Measurements from ENCODE around the gene SWAP70.
"Not testable (repeated sequence)": the region's sequence is repeated elsewhere in the genome, so short reads cannot be mapped to it uniquely, and the experiment has no call there.

Gene SWAP70

GRCh38 chr11:9692691-9693090, 28.8 kb downstream of the SWAP70 start:
- peaks cover 29% of the 10 kb centered on the region for H3K36me3 ChIP-seq (ENCODE audit: insufficient read depth, insufficient read length, low read length)
- no peak for DNase-seq (ENCODE audit: low read depth, low spot score)
- H3K4me3 ChIP-seq (ENCODE audit: insufficient read length, low read depth) = no peak overlapping the region
- H3K27me3 ChIP-seq (ENCODE audit: insufficient read depth, insufficient read length) = no peaks in the 10 kb centered on the region
- no peak overlapping the region for H3K9ac ChIP-seq (ENCODE audit: insufficient read length, low read depth)
- H3K9me3 ChIP-seq (ENCODE audit: insufficient read depth, low read length) = no peaks in the 10 kb centered on the region
- H3K4me1 ChIP-seq (ENCODE audit: insufficient read depth, insufficient read length) = no peaks in the 10 kb centered on the region
- TF ChIP-seq SUZ12 (IDR thresholded peaks at IDR 0.05; ENCODE audit: extremely low read depth, insufficient read depth, insufficient read length) (no peak), ZNF274 (IDR thresholded peaks at IDR 0.05; ENCODE audit: low read depth, low read length) (no peak), YY1 (IDR thresholded peaks at IDR 0.05; ENCODE audit: insufficient read depth, insufficient read length) (no peak)

- no peaks in the 10 kb centered on the region for H3K27me3 ChIP-seq (ENCODE audit: insufficient read depth, insufficient read length)
- no peaks in the 10 kb centered on the region for H3K9me3 ChIP-seq (ENCODE audit: insufficient read depth, low read length)
- no peak for DNase-seq (ENCODE audit: low read depth, low spot score)
- no peak overlapping the region for H3K9ac ChIP-seq (ENCODE audit: insufficient read length, low read depth)
- H3K4me1 ChIP-seq (ENCODE audit: insufficient read depth, insufficient read length) = no peaks in the 10 kb centered on the region
- TF ChIP-seq YY1 (IDR thresholded peaks at IDR 0.05; ENCODE audit: insufficient read depth, insufficient read length) = no peak
- peaks cover 31% of the 10 kb centered on the region for H3K36me3 ChIP-seq (ENCODE audit: insufficient read depth, insufficient read length, low read length)
- no peak overlapping the region for H3K4me3 ChIP-seq (ENCODE audit: insufficient read length, low read depth)
These were observed 30.1 kb downstream of the SWAP70 start for GRCh38 chr11:9693801-9694553.

- not testable (repeated sequence) for H3K4me1 ChIP-seq (ENCODE audit: insufficient read depth, insufficient read length); H3K9ac ChIP-seq (ENCODE audit: insufficient read length, low read depth); H3K4me3 ChIP-seq (ENCODE audit: insufficient read length, low read depth); H3K27me3 ChIP-seq (ENCODE audit: insufficient read depth, insufficient read length); DNase-seq (ENCODE audit: low read depth, low spot score); H3K9me3 ChIP-seq (ENCODE audit: insufficient read depth, low read length)
- peaks cover 31% of the 10 kb centered on the region for H3K36me3 ChIP-seq (ENCODE audit: insufficient read depth, insufficient read length, low read length)
These were observed 31.4 kb downstream of the SWAP70 start for GRCh38 chr11:9695228-9695627.

GRCh38 chr11:9697766-9698165, 33.9 kb downstream of the SWAP70 start:
- no peak for DNase-seq (ENCODE audit: low read depth, low spot score)
- TF ChIP-seq SUZ12 (IDR thresholded peaks at IDR 0.05; ENCODE audit: extremely low read depth, insufficient read depth, insufficient read length) = no peak
- no peak for TF ChIP-seq ZNF274 (IDR thresholded peaks at IDR 0.05; ENCODE audit: low read depth, low read length)
- TF ChIP-seq YY1 (IDR thresholded peaks at IDR 0.05; ENCODE audit: insufficient read depth, insufficient read length) = no peak
- Histone ChIP-seq H3K27me3 (ENCODE audit: insufficient read depth, insufficient read length) (no peaks in the 10 kb centered on the region), H3K4me3 (ENCODE audit: insufficient read length, low read depth) (no peak overlapping the region), H3K9ac (ENCODE audit: insufficient read length, low read depth) (no peak overlapping the region), H3K9me3 (ENCODE audit: insufficient read depth, low read length) (no peaks in the 10 kb centered on the region), H3K4me1 (ENCODE audit: insufficient read depth, insufficient read length) (no peaks in the 10 kb centered on the region), H3K36me3 (ENCODE audit: insufficient read depth, insufficient read length, low read length) (peaks cover 31% of the 10 kb centered on the region)

- Histone ChIP-seq H3K27me3 (ENCODE audit: insufficient read depth, insufficient read length) (no peaks in the 10 kb centered on the region), H3K36me3 (ENCODE audit: insufficient read depth, insufficient read length, low read length) (peaks cover 33% of the 10 kb centered on the region), H3K4me3 (ENCODE audit: insufficient read length, low read depth) (no peak overlapping the region), H3K9ac (ENCODE audit: insufficient read length, low read depth) (no peak overlapping the region), H3K9me3 (ENCODE audit: insufficient read depth, low read length) (no peaks in the 10 kb centered on the region), H3K4me1 (ENCODE audit: insufficient read depth, insufficient read length) (no peaks in the 10 kb centered on the region)
- no peak for DNase-seq (ENCODE audit: low read depth, low spot score)
- TF ChIP-seq YY1 (IDR thresholded peaks at IDR 0.05; ENCODE audit: insufficient read depth, insufficient read length) (no peak), SUZ12 (IDR thresholded peaks at IDR 0.05; ENCODE audit: extremely low read depth, insufficient read depth, insufficient read length) (no peak), ZNF274 (IDR thresholded peaks at IDR 0.05; ENCODE audit: low read depth, low read length) (no peak)
These were observed 36.4 kb downstream of the SWAP70 start for GRCh38 chr11:9700105-9700801.

GRCh38 chr11:9701799-9702198, 37.9 kb downstream of the SWAP70 start:
- Histone ChIP-seq H3K27me3 (ENCODE audit: insufficient read depth, insufficient read length) (no peaks in the 10 kb centered on the region), H3K9me3 (ENCODE audit: insufficient read depth, low read length) (no peaks in the 10 kb centered on the region), H3K4me1 (ENCODE audit: insufficient read depth, insufficient read length) (no peaks in the 10 kb centered on the region), H3K9ac (ENCODE audit: insufficient read length, low read depth) (no peak overlapping the region), H3K4me3 (ENCODE audit: insufficient read length, low read depth) (no peak overlapping the region), H3K36me3 (ENCODE audit: insufficient read depth, insufficient read length, low read length) (peaks cover 20% of the 10 kb centered on the region)
- DNase-seq (ENCODE audit: low read depth, low spot score) = no peak
- TF ChIP-seq ZNF274 (IDR thresholded peaks at IDR 0.05; ENCODE audit: low read depth, low read length) = no peak
- no peak for TF ChIP-seq SUZ12 (IDR thresholded peaks at IDR 0.05; ENCODE audit: extremely low read depth, insufficient read depth, insufficient read length)
- no peak for TF ChIP-seq YY1 (IDR thresholded peaks at IDR 0.05; ENCODE audit: insufficient read depth, insufficient read length)

GRCh38 chr11:9703280-9703679, 39.4 kb downstream of the SWAP70 start:
- Histone ChIP-seq H3K4me1 (ENCODE audit: insufficient read depth, insufficient read length) (no peaks in the 10 kb centered on the region), H3K9me3 (ENCODE audit: insufficient read depth, low read length) (no peaks in the 10 kb centered on the region), H3K36me3 (ENCODE audit: insufficient read depth, insufficient read length, low read length) (peaks cover 10% of the 10 kb centered on the region), H3K9ac (ENCODE audit: insufficient read length, low read depth) (no peak overlapping the region), H3K4me3 (ENCODE audit: insufficient read length, low read depth) (no peak overlapping the region), H3K27me3 (ENCODE audit: insufficient read depth, insufficient read length) (no peaks in the 10 kb centered on the region)
- TF ChIP-seq YY1 (IDR thresholded peaks at IDR 0.05; ENCODE audit: insufficient read depth, insufficient read length) = no peak
- no peak for TF ChIP-seq SUZ12 (IDR thresholded peaks at IDR 0.05; ENCODE audit: extremely low read depth, insufficient read depth, insufficient read length)
- no peak for TF ChIP-seq ZNF274 (IDR thresholded peaks at IDR 0.05; ENCODE audit: low read depth, low read length)
- no peak for DNase-seq (ENCODE audit: low read depth, low spot score)
